GM12892 (cell line): ENCODE measurements around the gene LAMC2.

Source experiments
- POLR2A ChIP-seq: IDR thresholded peaks from 2 replicates; pipeline ENCODE4 v1.6.1; 2011; ENCODE audit warnings: low read depth, low read length, control low read depth
- TAF1 ChIP-seq: IDR thresholded peaks from 2 replicates; pipeline ENCODE4 v1.6.1; 2011; ENCODE audit warnings: low read depth, mild to moderate bottlenecking, control low read depth, low read length, borderline replicate concordance

DNA sequence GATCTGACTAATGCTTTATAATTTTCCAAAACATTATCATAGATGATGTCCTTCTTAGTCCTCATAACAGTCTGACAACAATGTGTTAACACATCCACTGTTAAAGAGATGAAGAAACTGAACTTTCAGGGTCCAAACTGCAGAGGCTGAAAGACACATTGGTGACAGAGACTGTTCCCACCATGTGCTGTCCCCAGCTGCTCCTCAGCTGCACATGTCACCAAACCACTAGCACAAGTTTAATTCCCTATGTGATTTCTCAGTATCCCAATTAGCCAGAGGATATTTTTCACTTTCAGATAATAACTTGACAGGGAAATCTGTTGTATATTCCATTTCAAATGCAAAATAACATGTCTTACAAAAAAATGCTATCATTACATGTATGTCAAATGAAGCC, 24.6 kb downstream of the LAMC2 start:
- TF ChIP-seq POLR2A, result no peak
- no peak for TF ChIP-seq TAF1
